ENCODE results near the gene GREM1.

Gene GREM1

GRCh38 chr15:32694222-32694983 lies 23.4 kb upstream of the GREM1 start:
- DNase-seq (ENCODE audit: extremely low read depth in 1 of 2, low read depth in 1 of 2), result no peak

GRCh38 chr15:32698773-32699390 lies 18.9 kb upstream of the GREM1 start:
- DNase-seq (ENCODE audit: extremely low read depth in 1 of 2, low read depth in 1 of 2), result no peak

GRCh38 chr15:32700501-32701150 lies 17.2 kb upstream of the GREM1 start:
- DNase-seq (ENCODE audit: extremely low read depth in 1 of 2, low read depth in 1 of 2), result no peak

- DNase-seq (ENCODE audit: extremely low read depth in 1 of 2, low read depth in 1 of 2), result no peak
Observed at GRCh38 chr15:32701863-32702262, 15.9 kb upstream of the GREM1 start.

GRCh38 chr15:32704395-32704981 lies 13.3 kb upstream of the GREM1 start:
- DNase-seq (ENCODE audit: extremely low read depth in 1 of 2, low read depth in 1 of 2), result no peak

GRCh38 chr15:32705446-32705845 lies 12.4 kb upstream of the GREM1 start:
- no peak for DNase-seq (ENCODE audit: extremely low read depth in 1 of 2, low read depth in 1 of 2)

GRCh38 chr15:32706704-32707103 lies 11.1 kb upstream of the GREM1 start:
- no peak for DNase-seq (ENCODE audit: extremely low read depth in 1 of 2, low read depth in 1 of 2)

- DNase-seq (ENCODE audit: extremely low read depth in 1 of 2, low read depth in 1 of 2), result no peak
Observed at GRCh38 chr15:32707436-32707835, 10.4 kb upstream of the GREM1 start.

GRCh38 chr15:32709295-32710033 lies 8.3 kb upstream of the GREM1 start:
- DNase-seq (ENCODE audit: extremely low read depth in 1 of 2, low read depth in 1 of 2), result no peak

- no peak for DNase-seq (ENCODE audit: extremely low read depth in 1 of 2, low read depth in 1 of 2)
Observed at GRCh38 chr15:32715276-32715675, 2.5 kb upstream of the GREM1 start.

GRCh38 chr15:32716216-32716914 lies 1.4 kb upstream of the GREM1 start:
- DNase-seq (ENCODE audit: extremely low read depth in 1 of 2, low read depth in 1 of 2), result no peak

GRCh38 chr15:32716915-32717425 lies 834 bp upstream of the GREM1 start:
- DNase-seq (ENCODE audit: extremely low read depth in 1 of 2, low read depth in 1 of 2), result no peak

- DNase-seq (ENCODE audit: extremely low read depth in 1 of 2, low read depth in 1 of 2), result no peak
Observed at GRCh38 chr15:32718227-32718820, 520 bp downstream of the GREM1 start.

GRCh38 chr15:32718821-32719716 lies 1.3 kb downstream of the GREM1 start:
- no peak for DNase-seq (ENCODE audit: extremely low read depth in 1 of 2, low read depth in 1 of 2)

- no peak for DNase-seq (ENCODE audit: extremely low read depth in 1 of 2, low read depth in 1 of 2)
Observed at GRCh38 chr15:32721596-32721995, 3.8 kb downstream of the GREM1 start.

GRCh38 chr15:32722136-32722535 lies 4.3 kb downstream of the GREM1 start:
- no peak for DNase-seq (ENCODE audit: extremely low read depth in 1 of 2, low read depth in 1 of 2)

GRCh38 chr15:32723171-32723948 lies 5.6 kb downstream of the GREM1 start:
- no peak for DNase-seq (ENCODE audit: extremely low read depth in 1 of 2, low read depth in 1 of 2)
